Keratinocyte (primary cell): ENCODE data around the gene INO80. TPM values are rescaled to one million over a fixed set of nuclear protein-coding genes. Genes with fewer than 3 reads are reported as not detected.
A peak's percentile ranks its signal among the peaks of the same experiment; 100 is the strongest.

Experiments used
- DNase-seq: peaks from one replicate; pipeline ENCODE4 v3.0.0-alpha.2; 2011; ENCODE audit warnings: low read depth, missing footprints, low spot score
- FAIRE-seq: peaks from 2 replicates; lab custom pipeline; 2011; peaks lifted over from hg19 to GRCh38; lab: Jason Lieb, UNC
- H2AFZ ChIP-seq: 2 replicates; pipeline ENCODE4 v1.6.0; 2012; ENCODE audit warnings: low read length, control low read depth, inconsistent platforms; ENCODE audit not compliant: control insufficient read depth
- H3K27ac ChIP-seq: 2 replicates; pipeline ENCODE4 v1.5.1; 2011; ENCODE audit warnings: low read length; ENCODE audit not compliant: control insufficient read depth, insufficient read depth
- H3K27me3 ChIP-seq: 3 replicates; pipeline ENCODE4 v1.6.0; 2011; ENCODE audit warnings: low read length; ENCODE audit not compliant: control insufficient read depth, insufficient read depth; ENCODE audit errors: extremely low read depth
- H3K36me3 ChIP-seq, 2 experiments: 2 replicates in 1 of 2; 3 replicates in 1 of 2; pipeline ENCODE4 v1.5.1; 2011; ENCODE audit warnings: low read length in 2 of 2, mild to moderate bottlenecking in 1 of 2; ENCODE audit not compliant: control insufficient read depth in 2 of 2, insufficient read depth in 2 of 2; ENCODE audit errors: extremely low read depth in 1 of 2
- H3K4me1 ChIP-seq: 3 replicates; pipeline ENCODE4 v1.5.1; 2011; ENCODE audit warnings: low read length; ENCODE audit not compliant: control insufficient read depth, insufficient read depth; ENCODE audit errors: extremely low read depth
- H3K4me2 ChIP-seq: 3 replicates; pipeline ENCODE4 v1.6.0; 2011; ENCODE audit warnings: low read depth, low read length; ENCODE audit not compliant: control insufficient read depth, insufficient read depth; ENCODE audit errors: extremely low read depth
- H3K4me3 ChIP-seq, 3 experiments: fragments of 200-600 bp in 1 of 3; sonication (generic) in 1 of 3; 2 replicates in 2 of 3; 3 replicates in 1 of 3; pipeline ENCODE4 v1.5.1; 2011 to 2016; ENCODE audit warnings: low read length in 3 of 3, mild to moderate bottlenecking in 3 of 3, control low read depth in 2 of 3, inconsistent platforms in 1 of 3, low read depth in 1 of 3, mixed read lengths in 1 of 3, mixed run types in 1 of 3, moderate library complexity in 1 of 3; ENCODE audit not compliant: control insufficient read depth in 2 of 3, insufficient read depth in 2 of 3; ENCODE audit errors: extremely low read depth in 1 of 3
- H3K79me2 ChIP-seq: 2 replicates; pipeline ENCODE4 v1.6.0; 2012; ENCODE audit warnings: low read length; ENCODE audit not compliant: control insufficient read depth, insufficient read depth
- H3K9ac ChIP-seq: 3 replicates; pipeline ENCODE4 v1.6.0; 2011; ENCODE audit warnings: low read length; ENCODE audit not compliant: control insufficient read depth, insufficient read depth; ENCODE audit errors: extremely low read depth
- H3K9me1 ChIP-seq: 3 replicates; pipeline ENCODE4 v1.6.0; 2011; ENCODE audit warnings: low read length; ENCODE audit not compliant: control insufficient read depth, insufficient read depth; ENCODE audit errors: extremely low read depth
- H3K9me3 ChIP-seq: 2 replicates; pipeline ENCODE4 v1.5.1; 2012; ENCODE audit warnings: low read depth, low read length; ENCODE audit not compliant: control insufficient read depth
- H4K20me1 ChIP-seq: 3 replicates; pipeline ENCODE4 v1.6.0; 2011; ENCODE audit warnings: low read length; ENCODE audit not compliant: control insufficient read depth, insufficient read depth; ENCODE audit errors: extremely low read depth
- CTCF ChIP-seq, 3 experiments: IDR thresholded peaks in 1 of 3; conservative IDR thresholded peaks in 1 of 3; optimal IDR thresholded peaks in 1 of 3; 2 replicates in 2 of 3; 3 replicates in 1 of 3; pipeline versions ENCODE3 to v1.5.1; 2011; ENCODE audit warnings: low read length in 3 of 3, mild to moderate bottlenecking in 3 of 3, moderate library complexity in 2 of 3, control low read depth in 1 of 3, inconsistent platforms in 1 of 3; ENCODE audit not compliant: insufficient read depth in 2 of 3; ENCODE audit errors: extremely low read depth in 1 of 3
- EZH2 ChIP-seq: IDR thresholded peaks from one replicate; pipeline ENCODE4 v1.6.1; 2012; ENCODE audit warnings: inconsistent platforms, mild to moderate bottlenecking, low read length, moderate library complexity
- dilution Hi-C: fragments of 300-500 bp; cut with MboI; formaldehyde crosslinking; loops from one replicate; pipeline ENCODE4 v1.7.0; 2020; ENCODE audit warnings: low sequenced_read_pairs; ENCODE audit not compliant: extremely low pct_ligation_motif_present
- polyA minus RNA-seq, 3 experiments: library from RNA; depleted of rRNA, polyadenylated mRNA; stranded (reverse); fragments of >200 nt; gene quantifications; 1 replicate in 1 of 3; 2 replicates in 1 of 3; 3 replicates in 1 of 3; pipeline ENCODE4 v1.2.3, GENCODE V29; 2011
- polyA plus RNA-seq, 5 experiments: library from polyadenylated mRNA; depleted of rRNA in 3 of 5; stranded (reverse) in 3 of 5; stranded (forward) in 1 of 5; unstranded in 1 of 5; fragments of >200 nt; gene quantifications; 1 replicate in 1 of 5; 2 replicates in 3 of 5; 3 replicates in 1 of 5; pipeline versions ENCODE4 v1.2.1 to v1.2.3, GENCODE V29; 2011 to 2012; ENCODE audit warnings: missing spikeins in 2 of 5, low read depth in 1 of 5, low replicate concordance in 1 of 5

Gene INO80
- 6.7 to 10.3 TPM (median 8.0 TPM) in 3 replicates for polyA plus RNA-seq
- polyA plus RNA-seq (2011; ENCODE audit: low read depth) = 10.9 TPM
- polyA plus RNA-seq (2011; cell fraction: cytosol; rRNA removed) = 6.1 and 6.4 TPM in 2 replicates
- 16.4 and 16.7 TPM in 2 replicates for polyA plus RNA-seq (2011; cell fraction: nucleus; rRNA removed)
- polyA plus RNA-seq (2012; ENCODE audit: low replicate concordance) = 8.7 and 18.1 TPM in 2 replicates
- polyA minus RNA-seq = 8.8 to 24.0 TPM (median 21.6 TPM) in 3 replicates
- 5.4 TPM for polyA minus RNA-seq (2011; cell fraction: cytosol; rRNA and poly(A)+ RNA removed)
- 20.6 and 40.3 TPM in 2 replicates for polyA minus RNA-seq (2011; cell fraction: nucleus; rRNA and poly(A)+ RNA removed)

- Histone ChIP-seq H3K4me3 (peak within 1 kb of the TSS; percentile 81 to 97 (median 91)), H3K9me3 (no peaks in the 10 kb centered on the region), H3K9me1 (no peaks in the 10 kb centered on the region), H3K4me2 (peak within 1 kb of the TSS; percentile 93), H3K27me3 (no peaks in the 10 kb centered on the region), H3K36me3 (peaks cover 0 to 4% of the 10 kb centered on the region in 2 experiments), H3K4me1 (peaks cover 13% of the 10 kb centered on the region), H3K27ac (peak within 1 kb of the TSS; percentile 99), H3K79me2 (peaks cover 42% of the 10 kb centered on the region), H3K9ac (peak within 1 kb of the TSS; percentile 100), H2AFZ (peak within 1 kb of the TSS; percentile 96), H4K20me1 (no peaks in the 10 kb centered on the region)
- dilution Hi-C loops = no loop called here
- DNase-seq = peak; percentile 89
- peak; percentile 83 for FAIRE-seq
- TF ChIP-seq EZH2 (no peak), CTCF (optimal IDR thresholded peaks at IDR 0.05 in 1 of 3, IDR thresholded peaks at IDR 0.05 in 1 of 3, conservative IDR thresholded peaks at IDR 0.05 in 1 of 3; ENCODE audit: extremely low read depth in 1 of 3, insufficient read depth in 2 of 3, low read length in 3 of 3) (no peak)
Measured at GRCh38 chr15:41116116-41116961, at the start of gene INO80. Gene INO80 (minus strand): TSS chr15:41116280. CDS start chr15:41096310, 19,970 bp downstream.

GRCh38 chr15:41161736-41162135 lies 45.7 kb upstream of the INO80 start:
- H3K9me3 ChIP-seq = no peaks in the 10 kb centered on the region
- H3K27me3 ChIP-seq = no peaks in the 10 kb centered on the region
- H3K9ac ChIP-seq = no peak overlapping the region
- dilution Hi-C loops = no loop called here
- H3K36me3 ChIP-seq = no peaks in the 10 kb centered on the region
- H3K4me3 ChIP-seq = no peak overlapping the region
- no peak overlapping the region for H3K27ac ChIP-seq
- no peak overlapping the region for H2AFZ ChIP-seq
- H3K9me1 ChIP-seq = no peaks in the 10 kb centered on the region
- TF ChIP-seq EZH2 = no peak
- no peak for TF ChIP-seq CTCF (optimal IDR thresholded peaks at IDR 0.05 in 1 of 3, IDR thresholded peaks at IDR 0.05 in 1 of 3, conservative IDR thresholded peaks at IDR 0.05 in 1 of 3; ENCODE audit: extremely low read depth in 1 of 3, insufficient read depth in 2 of 3, low read length in 3 of 3)
- no peak overlapping the region for H3K4me2 ChIP-seq
- no peaks in the 10 kb centered on the region for H3K4me1 ChIP-seq
- no peak for FAIRE-seq
- no peak for DNase-seq
- H3K79me2 ChIP-seq = no peaks in the 10 kb centered on the region
- H4K20me1 ChIP-seq = no peaks in the 10 kb centered on the region
